ENCODE measurements around the gene QSER1.

- no peak for TF ChIP-seq RAD21 (IDR thresholded peaks at IDR 0.05; ENCODE audit: low read depth)
- no peak for TF ChIP-seq CTCF (IDR thresholded peaks at IDR 0.05 in 2 of 3, conservative IDR thresholded peaks at IDR 0.05 in 1 of 3; ENCODE audit: borderline replicate concordance in 1 of 3, insufficient read depth in 1 of 3, low read depth in 2 of 3, low read length in 2 of 3)
These were observed 126.2 kb downstream of the QSER1 start for GRCh38 chr11:33018840-33019239.
